ENCODE measurements around the gene SLC28A3. TPM values are rescaled to one million over a fixed set of nuclear protein-coding genes. Genes with fewer than 3 reads are reported as not detected.

SLC28A3 gene
- total RNA-seq, 1 donor from 2014 or later: 0.21 TPM

DNA sequence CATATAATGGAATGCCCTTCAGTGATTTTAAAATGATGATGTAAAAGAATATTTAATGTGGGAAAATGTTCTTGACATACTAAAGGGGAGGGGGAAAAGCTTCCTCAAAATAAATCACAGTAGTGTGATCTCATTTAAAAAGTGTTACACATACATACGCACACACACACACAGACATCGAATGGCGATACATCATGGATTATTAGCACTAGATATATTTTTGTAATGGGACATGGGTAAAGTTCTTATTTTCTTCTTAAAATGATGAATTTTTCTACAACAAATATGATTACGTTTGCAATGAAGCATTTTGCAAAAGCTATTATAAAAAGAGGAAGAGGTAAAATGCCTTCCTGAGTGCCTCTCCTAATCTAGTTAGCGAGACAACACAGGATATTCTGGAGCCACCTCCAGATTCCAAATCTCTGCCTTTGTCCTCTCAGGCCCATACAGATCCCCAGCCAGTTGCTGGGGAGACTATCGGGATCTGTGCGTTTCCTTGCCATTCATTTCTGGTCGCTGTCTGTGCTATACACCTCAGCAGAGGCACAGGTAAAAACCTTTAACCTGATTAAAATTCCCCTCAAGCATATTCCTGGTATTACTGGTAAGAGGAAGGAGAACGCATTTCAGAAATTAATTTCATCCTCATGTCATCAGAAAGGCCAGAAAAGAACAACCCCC, 69.6 kb downstream of the SLC28A3 start:
- no peaks in the 10 kb centered on the region for H3K27me3 ChIP-seq (ENCODE audit: control insufficient read depth, insufficient read depth, low read length)
- H3K4me3 ChIP-seq (ENCODE audit: low read depth, low read length): no peak overlapping the region
- TF ChIP-seq, protein P1, sequence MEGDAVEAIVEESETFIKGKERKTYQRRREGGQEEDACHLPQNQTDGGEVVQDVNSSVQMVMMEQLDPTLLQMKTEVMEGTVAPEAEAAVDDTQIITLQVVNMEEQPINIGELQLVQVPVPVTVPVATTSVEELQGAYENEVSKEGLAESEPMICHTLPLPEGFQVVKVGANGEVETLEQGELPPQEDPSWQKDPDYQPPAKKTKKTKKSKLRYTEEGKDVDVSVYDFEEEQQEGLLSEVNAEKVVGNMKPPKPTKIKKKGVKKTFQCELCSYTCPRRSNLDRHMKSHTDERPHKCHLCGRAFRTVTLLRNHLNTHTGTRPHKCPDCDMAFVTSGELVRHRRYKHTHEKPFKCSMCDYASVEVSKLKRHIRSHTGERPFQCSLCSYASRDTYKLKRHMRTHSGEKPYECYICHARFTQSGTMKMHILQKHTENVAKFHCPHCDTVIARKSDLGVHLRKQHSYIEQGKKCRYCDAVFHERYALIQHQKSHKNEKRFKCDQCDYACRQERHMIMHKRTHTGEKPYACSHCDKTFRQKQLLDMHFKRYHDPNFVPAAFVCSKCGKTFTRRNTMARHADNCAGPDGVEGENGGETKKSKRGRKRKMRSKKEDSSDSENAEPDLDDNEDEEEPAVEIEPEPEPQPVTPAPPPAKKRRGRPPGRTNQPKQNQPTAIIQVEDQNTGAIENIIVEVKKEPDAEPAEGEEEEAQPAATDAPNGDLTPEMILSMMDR (IDR thresholded peaks at IDR 0.05; ENCODE audit: insufficient read depth, low read length, poor library complexity, severe bottlenecking): no peak
- H3K36me3 ChIP-seq (ENCODE audit: control insufficient read depth, insufficient read depth, low read length): no peaks in the 10 kb centered on the region
- DNase-seq (ENCODE audit: low read depth): no peak

DNA sequence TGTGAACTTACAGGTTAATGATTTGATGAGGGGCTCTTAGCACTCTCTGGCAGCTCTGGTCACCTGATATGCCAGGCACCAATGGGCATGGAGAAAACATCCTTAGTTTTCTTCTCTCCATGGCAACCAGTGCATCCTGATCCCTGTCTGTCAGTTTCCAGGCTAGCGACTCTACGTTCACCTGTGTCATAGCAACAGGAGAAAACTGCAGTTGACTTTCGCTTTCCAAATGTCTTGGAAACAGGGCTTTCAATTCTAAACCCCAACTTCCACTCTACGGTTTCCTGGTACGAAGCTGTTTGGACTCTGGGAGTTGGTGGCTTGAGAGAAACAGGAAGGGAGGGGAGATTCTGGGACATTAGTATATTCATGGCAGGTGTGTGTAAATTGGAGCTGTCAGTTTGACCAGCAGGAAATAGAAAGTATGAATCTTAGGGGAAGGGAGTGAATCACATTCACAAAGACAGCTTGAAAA, 74.4 kb downstream of the SLC28A3 start:
- peak; percentile 61 for DNase-seq (ENCODE audit: low read depth)

DNA sequence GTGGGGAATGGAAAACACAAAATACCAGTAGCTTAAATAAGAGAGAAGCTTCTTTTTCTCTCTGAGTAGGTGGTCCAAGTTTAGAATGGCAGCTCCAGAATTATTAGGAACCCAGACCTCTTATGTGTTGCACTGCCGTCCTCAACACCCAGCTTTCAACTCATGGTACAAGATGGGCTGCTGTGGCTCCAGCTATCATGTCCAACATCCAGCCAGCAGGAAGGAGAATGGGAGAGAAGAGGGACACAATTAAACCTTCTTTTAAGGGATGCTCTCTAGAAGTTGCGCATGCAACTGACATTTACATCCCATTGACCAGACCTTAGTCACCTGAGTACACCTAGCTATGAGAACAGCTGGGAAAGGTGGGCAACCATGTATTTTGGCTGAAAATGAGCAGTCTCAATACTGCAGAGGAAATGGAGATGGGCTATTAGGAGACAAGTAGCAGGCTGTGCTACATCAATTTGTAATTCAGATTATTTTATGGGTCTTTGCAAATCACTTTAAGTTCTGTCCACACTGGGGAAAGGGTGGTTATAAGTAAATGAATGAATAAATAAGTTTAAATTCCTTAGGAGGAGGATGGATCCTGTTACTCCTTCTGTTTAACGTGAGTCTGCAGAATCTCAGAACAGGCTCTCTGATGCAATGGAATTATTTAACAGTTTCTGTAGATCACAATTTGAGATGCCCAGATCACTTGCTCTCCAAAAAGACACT, 76.1 kb downstream of the SLC28A3 start:
- TF ChIP-seq, protein P1 (IDR thresholded peaks at IDR 0.05; ENCODE audit: insufficient read depth, low read length, poor library complexity, severe bottlenecking): no peak
- Histone ChIP-seq H3K27me3 (ENCODE audit: control insufficient read depth, insufficient read depth, low read length) (no peaks in the 10 kb centered on the region), H3K4me3 (ENCODE audit: low read depth, low read length) (no peak overlapping the region), H3K36me3 (ENCODE audit: control insufficient read depth, insufficient read depth, low read length) (no peaks in the 10 kb centered on the region)
- DNase-seq (ENCODE audit: low read depth): no peak

More for the DNA sequence above, 74.4 kb downstream of the SLC28A3 start:
- TF ChIP-seq, protein P1 (IDR thresholded peaks at IDR 0.05; ENCODE audit: insufficient read depth, low read length, poor library complexity, severe bottlenecking): no peak
- Histone ChIP-seq H3K4me3 (ENCODE audit: low read depth, low read length) (no peak overlapping the region), H3K27me3 (ENCODE audit: control insufficient read depth, insufficient read depth, low read length) (no peaks in the 10 kb centered on the region), H3K36me3 (ENCODE audit: control insufficient read depth, insufficient read depth, low read length) (no peaks in the 10 kb centered on the region)

- DNase-seq (ENCODE audit: low read depth): peak; percentile 34
- TF ChIP-seq, protein P1 (IDR thresholded peaks at IDR 0.05; ENCODE audit: insufficient read depth, low read length, poor library complexity, severe bottlenecking): peak; percentile 93
- Histone ChIP-seq H3K4me3 (ENCODE audit: low read depth, low read length) (no peak overlapping the region), H3K27me3 (ENCODE audit: control insufficient read depth, insufficient read depth, low read length) (no peaks in the 10 kb centered on the region), H3K36me3 (ENCODE audit: control insufficient read depth, insufficient read depth, low read length) (no peaks in the 10 kb centered on the region)
Observed at GRCh38 chr9:84261070-84261746, 79.3 kb downstream of the SLC28A3 start.

GRCh38 chr9:84258371-84258770, 82.2 kb downstream of the SLC28A3 start:
- DNase-seq (ENCODE audit: low read depth): no peak
- H3K27me3 ChIP-seq (ENCODE audit: control insufficient read depth, insufficient read depth, low read length): no peaks in the 10 kb centered on the region
- H3K4me3 ChIP-seq (ENCODE audit: low read depth, low read length): no peak overlapping the region
- no peaks in the 10 kb centered on the region for H3K36me3 ChIP-seq (ENCODE audit: control insufficient read depth, insufficient read depth, low read length)
- TF ChIP-seq, protein P1 (IDR thresholded peaks at IDR 0.05; ENCODE audit: insufficient read depth, low read length, poor library complexity, severe bottlenecking): no peak
